ENCODE data around the gene SNAP91.

- TF ChIP-seq POLR2AphosphoS5 (IDR thresholded peaks at IDR 0.05; ENCODE audit: low read depth, low read length) (no peak), POU2F2 (IDR thresholded peaks at IDR 0.05; ENCODE audit: low read depth, low read length) (no peak), SPI1 (IDR thresholded peaks at IDR 0.05; ENCODE audit: low read depth, low read length) (no peak), POLR2A (IDR thresholded peaks at IDR 0.05; ENCODE audit: low read depth, low read length) (no peak), TAF1 (IDR thresholded peaks at IDR 0.05; ENCODE audit: low read depth, low read length) (no peak), PAX5 (IDR thresholded peaks at IDR 0.05; ENCODE audit: insufficient read depth, low read length, severe bottlenecking) (no peak)
Observed at GRCh38 chr6:83510791-83511190, 198.1 kb downstream of the SNAP91 start.

Data from GM12891 (cell line).